ENCODE results near the gene CBLN1.

The CBLN1 gene

GRCh38 chr16:49281480-49281842, at the start of gene CBLN1:
Gene CBLN1, minus strand, starts transcription at chr16:49281838. Its CDS starts 373 bp downstream, at chr16:49281465.
- no peak for DNase-seq

- DNase-seq = no peak
These were observed 49.0 kb upstream of the CBLN1 start for GRCh38 chr16:49330562-49331201.

DNA sequence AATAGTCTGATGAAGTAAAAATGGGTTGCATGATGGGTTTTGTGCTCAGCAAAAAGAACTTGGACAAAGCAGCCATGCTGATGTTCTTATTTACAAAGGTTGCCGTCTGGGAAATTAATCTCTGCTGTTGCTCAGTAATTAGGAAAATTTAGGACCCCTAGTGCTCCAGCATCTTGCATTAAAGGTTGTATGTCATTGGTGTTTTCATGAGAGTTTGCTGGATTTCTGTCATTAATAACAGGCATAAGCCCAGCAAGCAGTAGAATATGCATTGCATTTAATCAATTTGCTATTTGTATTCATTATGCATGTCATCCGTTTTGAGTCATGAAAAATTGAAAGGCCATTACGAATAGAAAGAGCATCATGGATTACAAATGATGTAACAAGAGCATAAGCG, 46.7 kb upstream of the CBLN1 start:
- DNase-seq = no peak

GRCh38 chr16:49327466-49327865, 45.8 kb upstream of the CBLN1 start:
- no peak for DNase-seq

GRCh38 chr16:49324703-49325102, 43.1 kb upstream of the CBLN1 start:
- no peak for DNase-seq

DNA sequence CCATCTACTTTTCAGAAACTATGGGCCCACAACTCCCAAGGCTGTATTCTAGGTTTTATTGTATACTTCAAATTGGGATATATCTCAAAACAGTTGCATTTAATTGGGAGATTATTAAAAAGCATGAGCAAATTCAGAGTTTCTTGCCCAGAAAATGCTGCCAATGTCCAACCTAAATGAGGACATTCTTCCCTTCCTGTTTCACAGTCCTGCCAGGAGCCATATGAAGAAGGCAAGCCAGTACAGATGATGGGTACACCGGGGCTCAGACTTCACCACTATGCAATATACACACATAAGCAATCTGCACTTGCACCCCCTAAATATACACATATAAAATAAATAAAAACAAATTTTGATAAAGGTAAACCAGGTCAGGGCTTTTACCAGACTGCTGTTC, 34.0 kb upstream of the CBLN1 start:
- no peak for DNase-seq

- no peak for DNase-seq
These were observed 30.8 kb upstream of the CBLN1 start for GRCh38 chr16:49312389-49312985.

DNA sequence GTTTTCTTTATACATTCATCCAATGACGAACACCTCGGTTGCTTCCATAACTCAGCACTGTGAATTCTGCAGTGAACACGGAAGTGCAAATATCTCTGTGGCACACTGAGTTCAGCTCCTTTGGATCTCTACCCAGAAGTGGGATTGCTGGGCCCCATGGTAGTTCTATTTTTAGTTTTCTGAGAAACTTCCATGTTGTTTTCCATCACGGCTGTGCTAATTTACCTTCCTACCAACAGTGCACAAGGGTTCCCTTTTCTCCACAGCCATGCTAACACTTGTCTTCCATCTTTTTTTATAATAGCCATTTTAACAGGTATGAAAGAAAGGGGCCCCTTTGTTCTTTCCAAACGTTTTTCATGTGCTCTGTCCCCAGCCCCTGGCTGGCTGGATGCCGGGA, 30.2 kb upstream of the CBLN1 start:
- DNase-seq = no peak

DNA sequence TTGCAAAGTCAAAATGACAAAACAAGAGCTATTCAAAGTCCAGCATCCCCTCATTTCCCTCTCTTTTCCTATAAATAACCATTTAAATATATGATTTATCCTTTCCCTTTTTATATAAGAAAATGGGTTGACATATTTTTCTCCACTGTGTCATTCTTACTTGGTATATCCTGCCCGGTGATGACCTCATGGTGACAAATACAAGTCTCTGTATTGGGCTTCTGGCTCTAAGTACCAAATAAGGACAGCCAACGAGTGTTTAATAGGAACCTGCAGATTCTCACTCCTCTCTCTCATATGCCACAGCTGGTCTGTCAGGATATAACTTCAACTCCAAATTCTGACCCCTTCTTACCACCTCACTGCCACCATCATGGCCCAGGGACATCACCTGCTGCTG, 25.5 kb upstream of the CBLN1 start:
- no peak for DNase-seq

- DNase-seq = no peak
These were observed 23.8 kb upstream of the CBLN1 start for GRCh38 chr16:49305406-49305805.

DNA sequence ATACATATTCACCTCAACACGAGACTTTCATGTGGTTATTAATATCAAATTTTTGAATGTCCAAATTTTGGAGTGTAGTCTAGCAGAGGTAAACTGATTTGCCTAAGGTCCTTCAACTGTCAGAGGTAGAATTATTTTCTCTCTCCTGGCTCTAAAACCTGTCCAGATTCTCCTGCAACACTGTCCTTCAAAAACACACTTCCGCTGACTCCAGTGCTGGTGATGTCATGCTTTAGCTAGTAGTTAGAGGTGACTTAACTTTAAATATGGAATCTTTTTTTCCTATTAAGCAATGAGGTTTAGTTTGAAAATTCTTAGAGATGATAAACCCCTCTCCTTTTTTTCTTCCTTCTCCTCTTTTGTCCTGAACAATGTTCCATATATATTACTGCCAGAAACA, 10.8 kb upstream of the CBLN1 start:
- DNase-seq = no peak

GRCh38 chr16:49287572-49287971, 5.9 kb upstream of the CBLN1 start:
- DNase-seq = no peak

DNA sequence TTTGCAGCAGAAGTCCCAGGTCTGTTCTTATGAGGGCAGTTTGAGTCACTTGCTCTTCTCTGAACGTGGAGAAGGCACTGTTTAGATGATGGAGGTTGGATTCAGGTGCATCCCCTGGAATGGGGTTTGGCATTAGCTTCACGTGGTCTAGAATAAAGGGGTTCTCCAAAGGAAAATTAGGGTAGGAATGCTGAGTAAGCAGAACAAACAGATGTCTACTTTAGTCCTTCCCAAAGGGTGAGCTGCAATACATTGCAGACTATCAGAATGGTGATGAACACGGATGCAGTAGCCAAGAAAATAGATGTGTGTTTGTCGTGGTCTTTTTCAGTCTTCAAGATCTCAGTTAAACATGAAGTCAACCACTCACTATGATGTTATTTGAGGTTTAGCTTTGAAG, 3.3 kb upstream of the CBLN1 start:
- DNase-seq = no peak

- no peak for DNase-seq
These were observed 1.9 kb upstream of the CBLN1 start for GRCh38 chr16:49283376-49284049.

- peak; percentile 48 for DNase-seq
These were observed 1.2 kb upstream of the CBLN1 start for GRCh38 chr16:49282690-49283375.

DNA sequence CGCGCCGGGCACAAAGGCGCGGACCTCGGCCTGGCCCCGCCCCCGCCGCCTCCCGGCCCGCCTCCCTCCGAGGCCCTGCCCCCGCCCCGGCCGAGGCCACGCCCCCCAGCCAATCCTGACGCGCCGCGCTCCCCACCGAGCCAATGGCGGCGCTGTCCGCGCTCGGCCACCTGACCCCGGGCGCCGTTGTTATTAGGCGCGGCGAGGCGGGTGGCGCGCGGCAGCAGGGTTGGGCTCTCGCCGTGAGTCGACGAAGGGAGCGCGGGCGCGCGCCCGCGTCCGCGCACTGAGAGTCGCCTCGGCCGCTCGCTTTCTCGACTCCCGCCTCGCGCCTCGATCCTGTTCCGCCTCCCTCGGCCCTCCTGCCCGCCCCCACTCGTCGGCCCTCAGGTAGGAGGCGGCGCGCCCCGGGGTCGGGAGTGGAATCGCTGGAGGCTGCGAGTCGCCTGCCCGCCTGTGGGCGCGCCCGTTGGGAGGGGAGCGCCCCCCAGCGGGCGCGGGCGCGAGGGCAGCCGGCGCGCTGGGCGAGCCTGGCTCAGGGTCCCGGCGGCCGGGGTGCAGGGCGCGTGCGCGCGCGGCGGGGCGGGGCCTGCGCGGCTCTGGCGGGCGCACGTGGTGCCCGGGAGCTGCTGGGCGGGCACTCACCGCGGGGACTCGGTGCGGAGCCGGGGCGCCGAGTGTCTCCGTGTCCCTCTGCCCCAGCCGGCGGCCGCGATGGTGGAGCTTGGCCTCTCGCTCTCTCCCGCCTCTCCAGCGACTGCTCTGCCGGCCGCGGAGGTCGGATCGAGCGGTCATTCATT, 405 bp upstream of the CBLN1 start:
- DNase-seq = peak; percentile 77

GRCh38 chr16:49280841-49281371, 732 bp downstream of the CBLN1 start:
- no peak for DNase-seq

DNA sequence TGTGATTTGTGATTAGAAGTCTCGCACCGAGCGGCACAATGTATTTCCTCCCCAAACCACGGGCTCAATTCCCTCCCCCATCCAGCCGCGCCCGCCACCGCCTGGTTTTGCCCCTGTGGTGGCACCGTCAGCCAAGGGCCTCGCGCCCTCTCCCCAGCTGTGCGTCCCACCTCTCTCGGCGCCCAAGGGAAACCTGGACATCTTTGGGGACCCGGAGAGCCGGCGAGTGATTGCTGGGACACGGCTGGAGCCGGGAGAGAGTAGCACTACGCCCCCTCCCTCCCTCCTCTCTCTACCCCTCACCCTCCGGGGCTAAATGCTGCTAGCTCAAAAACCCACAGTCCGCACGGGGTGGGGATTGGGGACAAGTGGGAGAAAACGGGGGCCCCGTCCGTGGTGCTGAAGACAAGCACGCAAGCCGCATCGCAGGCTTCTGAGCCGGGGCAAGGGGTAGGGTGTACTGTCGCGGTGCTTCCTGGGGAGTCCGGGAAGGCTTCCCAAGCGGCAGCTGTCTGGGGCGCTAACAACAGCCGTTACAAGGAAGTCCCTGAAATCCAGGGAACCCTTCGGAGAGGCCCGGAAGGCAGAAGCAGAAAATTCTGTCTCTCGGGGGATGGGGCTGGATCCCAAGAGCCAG, 1.4 kb downstream of the CBLN1 start:
- no peak for DNase-seq

GRCh38 chr16:49278944-49279725, 2.5 kb downstream of the CBLN1 start:
- DNase-seq = no peak

- DNase-seq = no peak
These were observed 3.1 kb downstream of the CBLN1 start for GRCh38 chr16:49278567-49278827.

GRCh38 chr16:49277766-49278566, 3.7 kb downstream of the CBLN1 start:
- no peak for DNase-seq

Measured in NCI-H2029 (cell line).